ENCODE measurements around the gene IFT80. TPM values are rescaled to one million over a fixed set of nuclear protein-coding genes. Genes with fewer than 3 reads are reported as not detected.

Gene IFT80
- total and polyA plus RNA-seq, 8 donors: 5.2 to 27.7 (median 10.1) TPM

GRCh38 chr3:160312014-160312624 is 86.9 kb downstream of the IFT80 start:
- Histone ChIP-seq H3K4me3 (no peak overlapping the region), H3K27me3 (no peaks in the 10 kb centered on the region), H3K36me3 (peaks cover 0 to 5% (median 4%) of the 10 kb centered on the region in 3 donors), H3K9me3 (no peaks in the 10 kb centered on the region), H3K4me1 (no peaks in the 10 kb centered on the region), H3K27ac (no peak overlapping the region)
- no peak for ATAC-seq
- no peak for FAIRE-seq
- WGBS, 2 donors: 87 to 96% methylated on average over 5 of the region's 5 CpGs
- intact Hi-C loops (cut with DNase I): no loop called here
- no peak for TF ChIP-seq CTCF (IDR thresholded peaks at IDR 0.05)
- no peak for DNase-seq

GRCh38 chr3:160302806-160303205 is 96.2 kb downstream of the IFT80 start:
- Histone ChIP-seq H3K4me3 (no peak overlapping the region), H3K4me1 (no peaks in the 10 kb centered on the region), H3K27me3 (no peaks in the 10 kb centered on the region), H3K36me3 (peaks cover 0 to 7% (median 3%) of the 10 kb centered on the region in 3 donors), H3K9me3 (no peaks in the 10 kb centered on the region), H3K27ac (no peak overlapping the region)
- no peak for DNase-seq
- intact Hi-C loops (cut with DNase I): no loop called here
- no peak for ATAC-seq
- TF ChIP-seq CTCF (IDR thresholded peaks at IDR 0.05): no peak
- no peak for FAIRE-seq

DNA sequence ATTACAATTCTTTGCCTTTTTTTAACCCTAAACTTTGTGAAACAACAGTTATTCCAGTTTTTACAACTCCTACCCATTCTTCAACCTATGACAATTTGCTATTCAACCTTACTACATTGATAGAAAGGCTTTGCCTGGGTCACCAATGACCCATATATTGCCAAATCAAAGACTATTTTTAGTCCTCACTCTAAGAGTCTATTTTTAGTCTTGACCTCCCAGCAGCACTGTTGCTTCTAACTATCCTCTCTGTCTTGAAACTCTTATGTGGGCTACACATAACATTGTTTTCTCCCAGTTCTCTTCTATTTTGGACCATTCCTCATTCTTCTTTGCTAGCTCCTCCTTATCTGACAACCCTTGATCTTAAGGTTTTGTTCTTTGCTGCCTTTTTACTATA is 102.4 kb downstream of the IFT80 start:
- intact Hi-C loops (cut with DNase I): no loop called here
- DNase-seq (no peak), ATAC-seq (no peak), FAIRE-seq (no peak)
- Histone ChIP-seq H3K4me3 (no peak overlapping the region), H3K4me1 (peaks cover 0 to under 1% (median 0%) of the 10 kb centered on the region in 3 donors), H3K36me3 (no peaks in the 10 kb centered on the region), H3K27me3 (no peaks in the 10 kb centered on the region), H3K9me3 (no peaks in the 10 kb centered on the region), H3K27ac (no peak overlapping the region)
- no peak for TF ChIP-seq CTCF (IDR thresholded peaks at IDR 0.05)

DNA sequence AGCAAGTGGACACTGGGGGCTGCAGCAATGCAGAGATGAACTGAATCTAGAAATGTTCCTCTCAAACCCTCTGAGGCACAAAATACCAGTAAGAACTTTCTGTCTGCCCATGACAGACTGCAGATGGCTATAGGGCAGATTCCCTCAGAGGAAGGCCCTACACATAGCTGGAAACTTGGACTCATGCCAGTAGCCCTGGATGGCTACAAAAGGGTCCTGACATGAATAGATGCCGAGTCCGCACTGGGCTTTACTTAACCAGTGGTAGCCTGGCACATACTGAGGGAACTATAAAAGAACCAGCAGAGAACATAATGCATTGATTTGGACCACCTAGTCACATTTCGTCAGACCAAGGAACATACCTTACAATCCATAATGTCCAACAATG is 107.1 kb downstream of the IFT80 start:
- intact Hi-C loops (cut with DNase I): no loop called here
- FAIRE-seq: no peak
- 84 to 87% methylated on average over 3 of the region's 3 CpGs for WGBS, 2 donors

More for the DNA sequence above, 107.1 kb downstream of the IFT80 start:
- Histone ChIP-seq H3K9me3 (no peaks in the 10 kb centered on the region), H3K27ac (no peak overlapping the region), H3K4me3 (no peak overlapping the region), H3K4me1 (peaks cover 0 to 9% (median 0%) of the 10 kb centered on the region in 3 donors), H3K36me3 (no peaks in the 10 kb centered on the region), H3K27me3 (no peaks in the 10 kb centered on the region)
- no peak for ATAC-seq
- no peak for TF ChIP-seq CTCF (IDR thresholded peaks at IDR 0.05)
- DNase-seq: peak in 1 of 6 donors; percentile 14

Measured in pancreas (tissue), 10 donors.